A549 (cell line): ENCODE results near the gene BCO1. TPM values are rescaled to one million over a fixed set of nuclear protein-coding genes. Genes with fewer than 3 reads are reported as not detected.

ENCODE experiments used
- ATAC-seq, 2 experiments: fragments of 200-7000 bp in 1 of 2; fragments of >200 bp in 1 of 2; cut with Nextera tagmentation in 1 of 2; cut with Tn5 transposase in 1 of 2; 3 replicates each; pipeline versions ENCODE4 v1.8.0 to v1.9.1; 2018 to 2020; ENCODE audit warnings: mild to moderate bottlenecking in 1 of 2, moderate library complexity in 1 of 2
- CTCF ChIA-PET: fragments of 300-600 bp; sonication (Branson Sonifier 250); formaldehyde crosslinking; extraction: SDS; loops from one replicate; lab custom pipeline; 2021; ENCODE audit warnings: antibody characterized with exemption, inconsistent platforms; lab: Yijun Ruan, JAX
- POLR2A ChIA-PET: fragments of 350-600 bp; formaldehyde crosslinking; extraction: SDS; loops from one replicate; lab custom pipeline; 2021; ENCODE audit warnings: antibody characterized with exemption, inconsistent platforms; lab: Yijun Ruan, JAX
- DNase-seq, 2 experiments: peaks; one replicate each; pipeline versions ENCODE4 v3.0.0 to v3.0.0-alpha.2; 2011 to 2016; ENCODE audit warnings: low read depth in 1 of 2, low spot score in 1 of 2
- FAIRE-seq: peaks from 2 replicates; lab custom pipeline; 2011; peaks lifted over from hg19 to GRCh38; lab: Jason Lieb, UNC
- H3K27ac ChIP-seq, 2 experiments: fragments of >200 bp; sonication (Bioruptor Twin); formaldehyde crosslinking; 3 replicates each; pipeline ENCODE4 v1.5.1; 2016 to 2017
- H3K4me1 ChIP-seq: fragments of >200 bp; sonication (Bioruptor Twin); formaldehyde crosslinking; 3 replicates; pipeline ENCODE4 v1.6.1; 2016
- H3K4me2 ChIP-seq: fragments of >200 bp; sonication (Bioruptor Twin); formaldehyde crosslinking; 3 replicates; pipeline ENCODE4 v1.6.1; 2016
- H3K4me3 ChIP-seq: fragments of >200 bp; sonication (Bioruptor Twin); formaldehyde crosslinking; 3 replicates; pipeline ENCODE4 v1.5.1; 2016
- H3K9me3 ChIP-seq: fragments of >200 bp; sonication (Bioruptor Twin); formaldehyde crosslinking; 3 replicates; pipeline ENCODE4 v1.6.1; 2016
- CBX8 ChIP-seq: fragments of 200-600 bp; sonication (generic); IDR thresholded peaks from 2 replicates; pipeline ENCODE4 v1.6.1; 2016
- CEBPB ChIP-seq, 2 experiments: fragments of >200 bp in 1 of 2; sonication (Bioruptor Twin) in 1 of 2; formaldehyde crosslinking in 1 of 2; IDR thresholded peaks; 2 replicates each; pipeline ENCODE4 v1.6.1; 2012 to 2016
- CHD4 ChIP-seq: fragments of 200-600 bp; sonication (generic); IDR thresholded peaks from 2 replicates; pipeline ENCODE4 v1.6.1; 2016; ENCODE audit warnings: antibody characterized with exemption, mild to moderate bottlenecking, borderline replicate concordance
- EHMT2 ChIP-seq: fragments of 200-600 bp; sonication (generic); IDR thresholded peaks from 2 replicates; pipeline ENCODE4 v1.6.1; 2016; ENCODE audit warnings: antibody characterized with exemption, low read depth, mild to moderate bottlenecking, moderate library complexity
- FOXS1 ChIP-seq: fragments of 250-450 bp; sonication (Bioruptor Pico); IDR thresholded peaks from 2 replicates; pipeline ENCODE4 v1.5.0; 2020; ENCODE audit warnings: mild to moderate bottlenecking, moderate library complexity
- HOXB13 ChIP-seq: fragments of 250-450 bp; sonication (Bioruptor Pico); IDR thresholded peaks from 2 replicates; pipeline ENCODE4 v1.5.0; 2020; ENCODE audit warnings: low read depth, mild to moderate bottlenecking, moderate library complexity
- JUN ChIP-seq, 2 experiments: fragments of >200 bp; sonication (Bioruptor Twin); formaldehyde crosslinking; IDR thresholded peaks; 2 replicates in 1 of 2; 3 replicates in 1 of 2; pipeline ENCODE4 v1.6.1; 2016 to 2017
- JUNB ChIP-seq: fragments of >200 bp; sonication (Bioruptor Twin); formaldehyde crosslinking; IDR thresholded peaks from 2 replicates; pipeline ENCODE4 v1.6.1; 2016
- MAFK ChIP-seq: fragments of 450-650 bp; IDR thresholded peaks from 2 replicates; pipeline ENCODE4 v1.6.1; 2014; ENCODE audit not compliant: partially characterized antibody
- MAZ ChIP-seq: fragments of 150-350 bp; IDR thresholded peaks from 2 replicates; pipeline ENCODE4 v1.6.1; 2014; ENCODE audit warnings: antibody characterized with exemption, low read depth, low read length, borderline replicate concordance
- POLR2A ChIP-seq: IDR thresholded peaks from 2 replicates; pipeline ENCODE4 v1.6.1; 2012; ENCODE audit warnings: mild to moderate bottlenecking, low read length
- RNF2 ChIP-seq: fragments of 200-600 bp; sonication (generic); IDR thresholded peaks from 2 replicates; pipeline ENCODE4 v1.6.1; 2016; ENCODE audit warnings: low read depth, mild to moderate bottlenecking, antibody characterized with exemption, moderate library complexity, borderline replicate concordance
- SMC3 ChIP-seq: fragments of >200 bp; sonication (Bioruptor Twin); formaldehyde crosslinking; IDR thresholded peaks from 3 replicates; pipeline ENCODE4 v1.6.1; 2018; ENCODE audit warnings: inconsistent platforms
- SREBF2 ChIP-seq: fragments of 450-650 bp; IDR thresholded peaks from 2 replicates; pipeline ENCODE4 v1.6.1; 2014; ENCODE audit warnings: mild to moderate bottlenecking, moderate library complexity
- TFCP2L1 ChIP-seq: fragments of 250-450 bp; sonication (Bioruptor Pico); IDR thresholded peaks from 2 replicates; pipeline ENCODE4 v1.5.0; 2021; ENCODE audit warnings: mild to moderate bottlenecking
- USF2 ChIP-seq: fragments of 450-650 bp; IDR thresholded peaks from 2 replicates; pipeline ENCODE4 v1.6.1; 2014; ENCODE audit warnings: antibody characterized with exemption
- ZC3H11A ChIP-seq: fragments of 450-650 bp; IDR thresholded peaks from 2 replicates; pipeline ENCODE4 v1.6.1; 2014; ENCODE audit warnings: antibody characterized with exemption, mild to moderate bottlenecking
- ZNF302 ChIP-seq: fragments of 250-450 bp; sonication (Bioruptor Pico); IDR thresholded peaks from 2 replicates; pipeline ENCODE4 v1.9.0; 2021; ENCODE audit warnings: inconsistent platforms, mild to moderate bottlenecking, moderate library complexity
- WGBS: methylation state at CpG from one replicate; pipeline ENCODE4 v1.1.6; 2017; ENCODE audit errors: missing lambda C conversion rate; 5-methylcytosine and 5-hydroxymethylcytosine counted together
- polyA plus RNA-seq, 4 experiments: library from polyadenylated mRNA; depleted of rRNA in 3 of 4; stranded (reverse); fragments of >200 nt; fragmentation: RNase III in 1 of 4; extraction: RNeasy Plus Mini Kit Qiagen cat#74134 plus additional on column Dnase treatment in 1 of 4; gene quantifications; 2 replicates in 3 of 4; 3 replicates in 1 of 4; pipeline ENCODE4 v1.2.3, GENCODE V29; 2011 to 2017

Gene BCO1
- polyA plus RNA-seq, 2 of the 4 experiments (the other 2 are of a cell fraction), result 5.0 to 6.2 TPM

GRCh38 chr16:81239367-81240121 lies 1.1 kb downstream of the BCO1 start:
- TF ChIP-seq CBX8, result no peak
- no peak for TF ChIP-seq MAZ
- no peak for TF ChIP-seq SMC3
- no peak for TF ChIP-seq ZNF302
- peak; percentile 82 for TF ChIP-seq MAFK
- POLR2A ChIA-PET, result no interaction called here

GRCh38 chr16:81241706-81242105 lies 3.2 kb downstream of the BCO1 start:
- Histone ChIP-seq H3K9me3 (no peaks in the 10 kb centered on the region), H3K4me2 (no peak overlapping the region), H3K4me1 (peaks cover 18% of the 10 kb centered on the region; the same call in 2 of the 3 replicates), H3K4me3 (no peak overlapping the region), H3K27ac (no peak overlapping the region)
- ATAC-seq (no peak), FAIRE-seq (no peak), DNase-seq (no peak)
- CTCF ChIA-PET, result no interaction called here
- POLR2A ChIA-PET, result no interaction called here
- WGBS, result 85% methylated on average over 5 of the region's 5 CpGs
- TF ChIP-seq TFCP2L1 (CRISPR knock-in tag) (no peak), SREBF2 (no peak), POLR2A (no peak), CHD4 (no peak), JUNB (no peak)

More at GRCh38 chr16:81239367-81240121, 1.1 kb downstream of the BCO1 start:
- Histone ChIP-seq H3K4me2 (peak overlapping the region; percentile 91), H3K9me3 (no peaks in the 10 kb centered on the region), H3K27ac (peak overlapping the region; percentile 68 to 80; a peak in 5 of 6 replicates), H3K4me1 (peaks cover 18% of the 10 kb centered on the region; the same call in 2 of the 3 replicates), H3K4me3 (peak overlapping the region; percentile 53)
- no peak for DNase-seq
- CTCF ChIA-PET, result interaction anchor here (0.6 to 2.2 kb wide), 5 partner anchors 13 to 233 kb away, joined by 3 to 4 read pairs (median 4); partner anchors contain the start of genes ATMIN and CMC2
- ATAC-seq, result peak in 1 of 2 experiments; percentile 24; a peak in 3 of 6 replicates
- WGBS, result 42% methylated on average over 9 of the region's 9 CpGs
- FAIRE-seq, result no peak

- no peaks in the 10 kb centered on the region for H3K9me3 ChIP-seq
- CTCF ChIA-PET, result interaction anchor here (1.0 to 2.3 kb wide), 2 partner anchors 18 to 38 kb away, joined by 3 to 6 read pairs; no protein-coding TSS in a partner anchor
- peaks cover 10% of the 10 kb centered on the region; the same call in 2 of the 3 replicates for H3K4me1 ChIP-seq
- no peak overlapping the region for H3K27ac ChIP-seq
- ATAC-seq (no peak), DNase-seq (no peak), FAIRE-seq (no peak)
- no peak overlapping the region for H3K4me2 ChIP-seq
- POLR2A ChIA-PET, result no interaction called here
- no peak overlapping the region for H3K4me3 ChIP-seq
- TF ChIP-seq SREBF2 (no peak), JUN (IDR thresholded peaks at IDR 0.05) (no peak), EHMT2 (no peak), USF2 (no peak), CEBPB (IDR thresholded peaks at IDR 0.05) (peak; percentile 54 to 73; a peak in 3 of 4 replicates), FOXS1 (CRISPR knock-in tag) (no peak)
- 86% methylated on average over 8 of the region's 8 CpGs for WGBS
Observed at GRCh38 chr16:81242977-81243618, 4.6 kb downstream of the BCO1 start.

- no peak for ATAC-seq
- no peak for TF ChIP-seq HOXB13 (CRISPR knock-in tag)
- TF ChIP-seq RNF2, result no peak
- no peak for TF ChIP-seq JUNB
- no peak for TF ChIP-seq ZC3H11A
- TF ChIP-seq, all 56 proteins: peak for 0
- FAIRE-seq, result no peak
Observed at GRCh38 chr16:81243942-81244341, 5.5 kb downstream of the BCO1 start.

More at GRCh38 chr16:81243942-81244341, 5.5 kb downstream of the BCO1 start:
- Histone ChIP-seq H3K4me3 (no peak overlapping the region), H3K27ac (no peak overlapping the region), H3K4me1 (peaks cover 9% of the 10 kb centered on the region; the same call in 1 of the 3 replicates), H3K9me3 (no peaks in the 10 kb centered on the region), H3K4me2 (no peak overlapping the region)
- WGBS, result 90% methylated on average over 9 of the region's 9 CpGs
- ChIA-PET CTCF (interaction anchor here (1.0 to 2.3 kb wide), 2 partner anchors 17 to 39 kb away, joined by 3 to 6 read pairs; no protein-coding TSS in a partner anchor), POLR2A (no interaction called here)
- no peak for DNase-seq
